HPDE6-E6E7 (cell line): ENCODE measurements around the gene SLC37A1.
A peak's percentile ranks its signal among the peaks of the same experiment; 100 is the strongest.

Source experiments
- DNase-seq: peaks from one replicate; pipeline ENCODE4 v3.0.0; 2011; ENCODE audit warnings: missing footprints; ENCODE audit errors: extremely low spot score

Gene SLC37A1

DNA sequence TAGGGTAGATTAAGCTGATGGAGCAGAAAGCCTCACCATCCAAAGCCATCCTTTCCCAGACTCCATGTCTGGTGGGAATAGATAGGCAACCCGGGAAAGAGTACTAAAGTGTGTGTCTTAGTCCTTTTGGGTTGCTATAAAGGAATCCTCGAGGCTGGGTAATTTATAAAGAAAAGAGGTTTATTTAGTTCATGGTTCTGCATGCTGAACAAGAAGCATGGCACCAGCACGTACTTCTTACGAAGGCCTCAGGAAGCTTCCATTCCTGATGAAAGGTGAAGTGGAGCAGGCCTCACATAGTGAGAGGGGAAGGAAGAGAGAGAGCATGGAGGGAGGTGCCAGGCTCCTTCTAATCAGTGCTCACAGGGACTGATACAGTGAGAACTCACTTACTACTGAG is 6.2 kb upstream of the SLC37A1 start:
- no peak for DNase-seq

DNA sequence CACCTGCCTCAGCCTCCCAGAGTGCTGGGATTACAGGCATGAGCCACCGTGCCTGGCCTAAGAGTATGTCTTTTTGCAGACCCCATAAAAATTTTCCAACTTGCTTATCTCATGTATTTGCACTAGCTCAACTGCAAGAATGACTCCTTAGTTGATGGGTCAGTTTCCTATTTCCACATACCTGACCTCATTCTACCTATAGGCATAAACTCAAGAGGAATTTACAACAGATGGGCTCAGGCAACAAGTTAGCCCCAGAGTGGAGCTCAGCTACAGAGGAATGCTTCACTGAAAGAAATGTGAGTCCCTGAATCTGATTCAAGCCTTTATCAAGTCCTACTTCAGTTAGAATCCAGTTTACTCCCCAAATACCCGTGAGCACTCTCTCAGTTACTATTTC is 5.3 kb upstream of the SLC37A1 start:
- DNase-seq = no peak

DNA sequence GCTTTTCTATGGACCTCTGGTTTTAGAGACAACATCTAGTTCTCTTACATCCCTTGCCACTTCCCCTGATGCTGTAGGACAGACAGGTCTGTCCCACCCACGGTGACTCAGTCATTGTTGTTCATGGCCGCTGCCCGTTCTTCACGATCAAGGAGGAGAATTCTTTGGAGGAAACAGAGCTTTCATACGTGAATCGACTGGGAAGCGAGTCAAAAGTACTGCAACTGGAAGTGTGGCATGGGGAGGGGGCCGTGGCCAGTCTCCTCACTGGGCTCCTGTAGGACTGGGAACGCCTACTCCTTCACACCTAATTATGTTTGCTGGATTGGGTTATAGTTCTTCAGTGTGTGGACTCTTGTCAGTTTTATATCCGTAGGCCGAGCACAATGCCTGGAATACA is 4.4 kb upstream of the SLC37A1 start:
- no peak for DNase-seq

DNA sequence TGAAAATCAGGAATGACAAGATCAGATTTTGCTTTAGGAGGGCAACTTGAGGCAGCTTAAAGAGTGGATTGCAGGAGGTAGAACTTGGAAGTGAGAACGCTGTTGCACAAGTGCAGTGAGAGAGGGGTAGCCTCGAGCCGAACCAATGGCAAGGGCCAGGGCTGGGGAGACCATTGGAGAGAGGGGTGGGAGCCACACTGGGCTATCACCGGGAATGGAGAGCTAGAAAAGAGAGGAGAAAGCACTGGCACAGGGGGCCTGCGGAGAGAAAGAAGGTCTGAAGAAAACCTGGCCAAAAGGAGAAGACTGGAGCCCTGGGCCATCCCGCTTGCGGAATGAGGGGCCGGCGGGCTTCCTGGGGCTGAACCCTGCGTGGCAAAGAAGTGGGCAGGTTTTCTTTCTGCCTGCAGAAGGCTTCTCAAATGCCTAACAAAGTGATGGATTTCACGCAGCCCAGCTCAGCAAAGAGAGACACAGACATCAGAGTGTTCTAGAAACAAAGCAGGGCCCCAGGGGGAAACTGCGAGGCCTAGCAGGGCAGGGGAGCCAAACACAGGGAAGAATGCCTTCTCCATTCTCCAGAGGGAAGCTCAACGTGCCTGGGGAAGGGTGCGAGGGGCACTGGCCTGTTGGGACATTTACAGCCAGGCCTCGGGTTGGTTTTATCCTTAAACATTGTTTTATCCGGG is 1.2 kb upstream of the SLC37A1 start:
- no peak for DNase-seq

DNA sequence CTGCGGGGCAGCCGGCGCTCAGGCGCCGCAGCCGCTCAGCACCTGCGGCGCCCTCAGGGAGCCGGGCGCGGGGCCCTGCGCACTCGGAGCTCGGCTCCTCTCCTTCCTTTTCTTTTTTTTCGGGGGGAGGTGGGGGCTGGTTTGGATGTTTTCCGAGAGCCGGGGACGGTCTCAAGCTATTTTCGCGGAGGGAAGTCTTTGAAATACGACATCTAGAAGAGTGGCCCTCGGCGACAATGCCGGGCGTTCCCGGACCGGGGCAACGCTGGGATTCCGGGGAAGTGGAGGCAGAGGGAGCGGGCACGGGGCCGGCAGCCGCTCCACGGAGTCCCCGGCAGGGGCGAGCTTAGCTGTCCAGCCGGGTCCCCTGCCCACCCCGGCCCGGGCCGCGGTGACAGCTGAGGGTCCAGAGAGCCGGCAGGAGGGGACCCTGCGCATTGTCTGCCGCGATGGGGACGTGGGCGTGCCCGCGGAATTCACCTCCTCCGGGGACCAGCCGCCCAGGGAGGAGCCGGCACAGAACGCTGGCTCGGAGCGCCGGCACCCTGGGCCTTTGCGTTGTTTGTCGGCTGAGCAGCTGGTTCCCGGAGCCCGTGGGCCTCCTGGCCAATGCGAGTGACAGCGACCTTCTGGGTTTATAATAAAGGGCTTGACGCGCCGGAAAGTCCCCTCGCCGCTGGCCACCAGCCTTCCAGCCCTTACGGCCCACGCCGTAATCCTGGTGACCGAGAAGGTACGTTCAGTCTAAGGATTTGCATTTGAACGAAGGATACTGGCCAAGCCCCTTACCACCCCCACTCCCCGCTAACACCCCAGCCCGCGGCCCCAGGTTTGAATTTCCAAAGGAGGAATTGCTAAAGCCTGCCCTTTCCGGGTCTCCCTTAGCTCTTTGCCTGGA is 582 bp downstream of the SLC37A1 start:
- no peak for DNase-seq

DNA sequence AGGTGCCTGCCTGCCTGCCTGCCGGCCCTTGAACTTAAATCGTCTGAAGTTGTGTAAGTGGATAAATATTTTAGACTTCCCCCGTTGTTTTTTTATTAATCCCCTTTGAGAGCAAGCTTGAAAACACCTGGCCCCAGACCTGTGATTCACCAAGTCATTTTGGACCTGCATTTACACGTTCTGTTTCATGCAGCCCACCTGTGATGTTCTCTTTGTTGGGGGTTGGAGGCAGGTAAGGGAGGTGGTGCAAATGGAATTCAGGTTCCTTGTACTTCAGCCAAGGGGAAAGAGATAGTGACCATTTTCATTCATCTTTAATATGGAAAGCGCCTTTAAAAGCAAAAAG is 1.2 kb downstream of the SLC37A1 start:
- no peak for DNase-seq

DNA sequence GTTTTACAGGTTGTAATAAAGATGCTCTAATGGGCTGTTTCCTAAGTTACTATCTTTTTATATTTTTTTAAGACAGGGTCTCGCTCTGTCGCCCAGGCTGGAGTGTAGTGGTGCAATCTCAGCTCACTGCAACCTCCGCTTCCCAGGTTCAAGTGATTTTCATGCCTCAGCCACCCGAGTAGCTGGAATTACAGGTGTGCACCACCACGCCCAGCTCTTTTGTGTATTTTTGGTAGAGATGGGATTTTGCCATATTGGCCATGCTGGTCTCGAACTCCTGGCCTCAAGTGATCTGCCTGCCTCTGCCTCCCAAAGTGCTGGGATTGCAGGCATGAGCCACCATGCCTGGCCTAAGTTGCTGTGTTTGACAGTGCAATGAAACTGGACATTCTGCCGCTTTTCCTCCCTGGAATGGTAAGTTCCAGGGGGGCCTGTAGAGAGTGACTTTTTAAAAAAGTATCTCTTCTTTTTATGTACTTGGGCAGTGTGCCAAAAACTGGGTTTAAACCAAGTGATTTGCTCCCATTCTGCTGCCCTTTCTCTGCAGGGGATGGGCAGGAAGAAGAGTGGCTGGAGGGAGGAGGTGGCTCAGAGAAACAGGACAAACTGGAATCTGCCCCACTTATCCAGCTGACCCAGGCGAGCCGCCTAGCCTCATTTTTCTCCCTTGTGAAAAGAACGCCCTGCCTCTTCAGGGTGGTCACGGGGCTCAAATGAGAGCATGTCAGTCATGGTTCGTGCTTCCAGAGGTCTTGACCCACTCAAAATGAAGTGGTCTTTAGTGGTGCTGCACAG is 2.3 kb downstream of the SLC37A1 start:
- peak; percentile 88 for DNase-seq

DNA sequence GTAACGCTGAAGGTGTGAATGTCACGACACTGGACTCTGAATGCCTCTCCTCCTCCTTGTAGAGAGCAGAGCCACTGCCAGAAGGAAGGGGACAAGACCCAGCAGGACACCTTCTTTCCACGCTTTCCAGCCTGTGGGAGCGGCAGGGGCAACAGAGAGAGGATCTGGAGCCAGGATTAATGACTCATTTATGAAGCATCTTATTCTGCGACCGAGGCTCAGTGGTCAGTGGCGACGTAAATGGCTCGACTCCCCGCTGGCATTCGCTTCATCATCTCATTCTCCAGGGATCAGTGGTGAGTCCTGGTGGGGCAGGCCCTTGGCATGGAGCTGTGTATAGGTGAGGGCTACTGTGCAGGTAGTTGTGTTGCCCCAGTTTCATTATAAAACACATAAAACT is 4.6 kb downstream of the SLC37A1 start:
- DNase-seq = no peak

DNA sequence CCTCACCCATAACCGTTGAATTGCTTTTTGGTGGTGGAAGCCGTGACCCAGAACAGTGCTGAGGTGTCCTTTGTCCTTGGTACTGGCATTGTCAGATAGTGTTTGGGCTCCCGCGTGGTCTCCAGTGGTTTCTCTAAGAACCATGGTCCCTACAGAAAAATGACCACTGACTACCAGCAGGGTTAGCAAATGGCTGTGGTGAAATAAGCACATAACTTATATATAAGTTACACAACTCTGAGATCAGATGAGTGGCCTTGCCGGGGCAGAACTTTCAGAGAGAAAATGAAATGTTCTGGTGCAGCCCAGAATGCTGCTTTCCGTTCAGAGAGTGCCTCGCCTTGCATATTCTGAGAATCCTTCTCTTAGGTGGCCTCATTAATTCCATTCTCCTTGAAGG is 5.0 kb downstream of the SLC37A1 start:
- no peak for DNase-seq

DNA sequence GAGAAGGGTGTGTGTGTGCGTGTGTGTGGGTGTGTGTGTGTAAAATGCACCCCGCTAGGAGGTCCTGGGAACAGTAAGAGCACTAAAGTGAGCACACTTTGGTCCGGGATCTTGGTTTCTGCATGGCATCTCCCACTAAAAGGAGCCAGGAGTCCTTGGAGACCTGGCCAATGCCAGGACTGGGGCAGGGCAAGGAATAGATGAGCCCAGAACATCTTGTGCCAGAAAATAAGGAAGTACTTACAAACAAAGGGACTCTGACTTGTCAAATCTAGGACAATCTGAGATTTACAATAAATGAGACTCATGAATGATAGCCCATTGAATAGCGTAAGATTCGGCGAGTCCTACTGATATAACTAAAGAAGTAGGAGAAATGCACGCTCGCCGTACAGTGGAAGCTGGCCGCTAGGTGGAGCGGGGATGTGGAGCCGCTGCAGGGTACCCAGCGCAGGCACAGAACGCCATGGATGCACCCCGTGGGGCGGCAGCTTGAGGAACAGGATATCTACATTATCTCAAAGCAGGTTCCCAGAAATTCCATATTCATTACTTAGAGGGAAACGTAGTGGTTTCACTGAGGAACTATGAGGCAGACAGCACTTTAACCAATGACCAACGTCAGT is 7.1 kb downstream of the SLC37A1 start:
- DNase-seq = no peak

DNA sequence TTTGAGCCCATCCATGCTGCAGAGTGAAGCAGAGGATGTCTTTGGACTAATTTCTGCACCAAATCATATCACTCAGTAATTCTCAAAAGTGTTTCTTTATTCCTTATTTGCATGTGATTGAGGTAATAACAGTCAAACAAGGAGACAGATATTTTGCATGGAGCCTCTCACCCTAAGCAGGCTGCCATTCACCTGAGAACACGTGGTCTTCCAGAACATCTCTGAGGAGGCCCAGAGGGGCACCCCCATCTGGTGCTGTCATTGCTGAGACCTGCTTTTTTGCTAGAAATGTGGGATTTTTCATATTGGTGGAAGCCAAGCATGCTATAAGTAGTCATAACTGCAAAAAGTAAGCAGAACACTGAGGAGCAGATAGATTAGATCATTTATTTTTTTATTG is 7.7 kb downstream of the SLC37A1 start:
- DNase-seq = no peak

DNA sequence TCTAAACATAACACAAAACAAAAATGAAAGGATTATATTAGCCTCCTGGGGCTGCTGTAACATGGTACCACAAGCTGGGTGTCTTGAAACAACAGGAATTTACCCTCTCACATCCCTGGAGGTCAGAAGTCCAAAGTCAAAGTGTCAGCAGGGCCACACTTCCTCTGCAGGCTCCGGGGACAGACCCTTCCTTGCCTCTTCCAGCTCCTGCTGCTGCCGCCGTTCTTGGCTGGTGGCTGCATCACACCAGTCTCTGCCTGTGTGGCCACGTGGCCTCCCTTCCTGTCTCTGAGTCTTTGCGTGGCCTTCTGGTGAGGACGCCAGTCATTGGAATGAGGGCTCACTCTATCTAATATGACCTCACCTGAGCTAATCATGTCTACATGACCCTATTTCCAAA is 8.2 kb downstream of the SLC37A1 start:
- no peak for DNase-seq

DNA sequence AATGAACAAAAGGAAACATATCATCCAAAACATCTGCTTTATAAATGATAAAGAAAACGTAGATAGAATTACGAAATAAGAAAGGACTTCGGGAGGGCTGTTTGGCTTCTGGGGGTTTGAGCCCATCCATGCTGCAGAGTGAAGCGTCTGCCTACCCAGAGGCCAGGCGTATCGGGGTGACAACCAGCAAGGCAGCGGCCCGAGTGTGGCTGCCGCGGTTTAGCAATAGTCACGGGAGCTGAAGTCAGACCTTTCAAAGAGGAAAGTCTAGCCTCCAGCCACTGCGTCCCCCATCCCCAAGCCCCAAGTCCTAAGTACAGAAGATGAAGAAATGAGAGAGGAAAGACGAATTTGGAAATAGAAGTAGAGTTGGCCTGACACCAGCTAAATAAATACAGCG is 8.6 kb downstream of the SLC37A1 start:
- no peak for DNase-seq

DNA sequence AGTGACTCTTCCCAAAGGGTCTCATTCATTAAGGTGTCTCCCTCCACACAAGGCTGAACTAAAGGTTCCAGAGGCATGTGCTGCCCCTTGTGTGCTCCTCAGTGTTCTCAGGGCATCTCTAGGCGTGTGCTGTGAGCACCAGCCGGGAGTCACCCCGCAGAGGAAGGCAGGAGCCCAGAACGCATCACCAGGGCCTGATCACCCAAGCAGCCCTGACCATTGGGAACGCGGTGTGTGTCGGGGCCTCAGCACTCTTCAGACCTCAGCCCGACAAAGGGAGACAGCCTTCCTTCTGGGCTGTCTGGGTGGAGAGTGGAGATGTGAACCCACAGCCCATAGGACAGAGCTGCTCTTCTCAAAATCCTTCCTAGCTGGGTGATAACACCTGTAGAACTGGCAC is 9.1 kb downstream of the SLC37A1 start:
- no peak for DNase-seq

DNA sequence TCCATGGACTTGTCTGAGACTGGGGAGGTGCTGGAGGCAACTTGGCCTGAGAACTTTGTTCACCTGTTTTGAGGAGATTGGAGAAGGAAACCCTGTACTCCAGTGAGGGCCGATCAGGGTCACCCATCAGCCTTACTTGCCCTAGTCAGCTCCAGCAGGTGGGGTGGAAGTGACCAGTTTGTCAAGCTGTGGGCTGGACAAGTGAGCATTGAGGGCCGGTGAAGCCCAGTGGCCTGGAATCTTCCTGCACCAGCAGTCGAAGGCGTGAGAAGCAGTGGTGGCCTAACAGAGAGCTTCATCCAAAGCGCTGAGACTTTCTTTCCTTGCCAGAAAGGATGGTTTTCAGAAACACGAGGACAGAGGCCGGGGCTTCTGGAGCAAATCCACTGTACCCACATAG is 9.6 kb downstream of the SLC37A1 start:
- no peak for DNase-seq

DNA sequence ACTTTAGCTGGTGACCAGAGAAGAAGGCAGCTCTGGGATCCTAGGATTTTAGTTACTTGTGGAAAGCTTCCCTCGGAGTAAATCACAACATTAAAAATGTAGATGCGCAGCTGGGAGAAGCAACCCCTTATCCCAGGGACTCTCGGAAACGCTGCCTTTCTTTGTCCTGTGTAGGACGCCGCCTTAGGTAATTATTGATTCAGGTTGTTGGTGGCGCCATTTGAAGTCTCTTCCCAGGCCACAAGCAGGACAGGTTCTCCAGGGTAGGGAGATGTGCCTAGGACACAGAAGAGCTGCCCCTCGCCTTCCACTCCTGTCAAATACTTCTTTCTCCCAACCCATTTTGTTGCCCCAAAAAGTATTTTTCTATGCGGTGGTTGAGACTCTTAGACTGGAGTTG is 10.3 kb downstream of the SLC37A1 start:
- no peak for DNase-seq

DNA sequence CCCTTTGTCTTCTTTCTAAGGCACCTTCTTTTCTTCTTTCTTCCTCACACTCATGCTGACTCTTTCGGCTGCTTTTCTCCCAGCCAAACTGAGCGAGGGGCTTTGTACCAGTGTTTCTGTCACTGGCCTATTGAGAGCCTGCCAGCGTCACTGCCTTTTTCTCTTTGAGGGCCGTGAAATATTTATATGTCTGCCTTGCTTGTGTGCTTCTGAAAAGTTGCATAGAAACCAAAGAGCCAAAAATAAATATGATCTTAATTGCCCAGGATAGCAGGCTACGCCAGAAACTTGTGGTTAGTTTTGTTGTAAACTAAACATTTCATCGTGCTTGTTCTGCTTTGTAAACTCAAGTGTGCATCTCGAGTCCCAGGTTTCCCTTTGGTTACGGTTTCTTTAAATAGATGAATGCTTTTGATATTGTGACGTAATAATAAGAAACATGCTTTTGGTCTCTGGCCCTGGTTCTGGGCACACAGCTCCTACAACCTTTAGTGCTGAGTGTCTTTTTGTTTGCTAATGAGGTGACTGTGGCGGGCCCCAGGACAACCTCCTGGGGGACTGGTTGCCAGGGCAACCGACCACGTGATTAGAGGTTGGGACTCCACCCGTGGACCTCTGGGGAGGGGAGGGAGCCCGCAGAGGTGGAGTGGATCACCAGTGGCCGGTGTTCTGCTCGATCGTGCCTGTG is 10.8 kb downstream of the SLC37A1 start:
- DNase-seq = no peak

DNA sequence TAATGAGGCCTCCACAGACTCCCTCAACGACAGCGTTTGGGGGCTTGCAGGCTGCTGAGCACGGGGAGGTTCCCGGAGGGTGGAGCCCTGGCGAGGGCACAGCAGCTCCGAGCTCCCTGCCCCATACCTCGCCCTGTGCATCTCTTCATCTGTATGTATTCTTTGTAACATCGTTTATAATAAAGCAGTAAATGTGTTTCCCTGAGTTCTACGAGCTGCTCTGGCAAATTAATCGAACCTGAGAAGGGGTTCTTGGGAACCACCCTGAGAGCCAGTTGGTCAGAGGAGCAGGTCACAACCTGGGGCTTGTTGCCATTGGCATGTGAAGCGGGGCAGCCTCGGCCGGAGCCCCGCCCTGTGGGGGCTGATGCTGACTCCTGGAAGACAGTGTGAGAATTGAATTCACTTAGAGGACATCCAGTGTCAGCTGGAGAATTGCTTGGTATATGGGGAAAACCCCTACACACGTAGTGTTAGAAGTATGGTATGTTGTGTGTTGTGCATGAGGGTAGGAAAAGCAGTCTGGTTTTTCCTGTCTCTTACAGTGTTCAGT is 11.5 kb downstream of the SLC37A1 start:
- no peak for DNase-seq

DNA sequence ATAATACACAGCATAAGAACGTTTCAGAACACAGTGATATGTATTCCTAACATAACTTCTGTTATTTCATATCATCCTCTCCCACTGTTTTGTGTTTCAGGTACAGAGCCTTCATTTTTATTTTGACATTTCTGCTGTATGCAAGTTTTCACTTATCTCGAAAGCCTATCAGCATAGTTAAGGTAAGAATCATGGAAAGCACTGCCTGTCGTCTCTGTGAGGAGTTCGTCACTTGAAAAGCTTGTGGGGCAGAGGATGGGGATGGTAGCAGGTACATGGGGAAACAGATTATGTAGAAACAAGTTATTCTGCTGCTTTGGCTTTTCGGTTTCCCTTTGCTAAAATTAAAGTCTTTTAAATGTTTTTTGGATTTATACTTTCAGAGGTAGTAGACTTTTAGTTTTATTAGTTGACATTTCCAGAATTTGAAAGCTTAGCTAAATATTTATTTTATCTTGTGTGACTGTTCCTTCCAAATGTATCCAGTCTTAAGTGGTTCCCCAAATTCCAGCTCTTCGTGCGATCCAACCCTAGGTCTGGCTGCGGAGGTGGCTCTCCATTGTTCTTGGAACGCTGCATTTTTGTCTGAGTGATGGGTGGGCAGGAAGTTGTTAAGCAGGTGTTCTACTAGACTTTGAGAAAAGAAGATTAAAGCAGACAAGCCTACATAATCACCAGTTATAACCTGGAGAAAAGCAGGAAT is 12.2 kb downstream of the SLC37A1 start:
- no peak for DNase-seq

DNA sequence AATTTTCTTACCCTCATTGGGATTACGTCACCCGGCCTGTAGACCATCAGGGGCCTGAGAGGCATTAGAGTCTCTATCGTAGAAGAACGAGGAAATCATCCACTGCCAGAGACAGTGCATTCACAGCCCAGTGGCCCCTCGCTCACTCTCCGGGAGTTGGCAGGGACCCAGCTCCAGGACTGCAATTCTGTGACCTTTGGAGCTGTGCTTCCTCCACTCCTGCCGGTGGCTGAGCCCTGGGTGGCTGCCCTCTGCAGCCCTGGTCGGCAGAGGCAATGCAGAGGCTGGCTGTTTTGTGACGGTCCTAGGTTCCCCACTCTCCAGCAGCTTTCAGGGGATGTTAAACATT is 12.7 kb downstream of the SLC37A1 start:
- DNase-seq = no peak

DNA sequence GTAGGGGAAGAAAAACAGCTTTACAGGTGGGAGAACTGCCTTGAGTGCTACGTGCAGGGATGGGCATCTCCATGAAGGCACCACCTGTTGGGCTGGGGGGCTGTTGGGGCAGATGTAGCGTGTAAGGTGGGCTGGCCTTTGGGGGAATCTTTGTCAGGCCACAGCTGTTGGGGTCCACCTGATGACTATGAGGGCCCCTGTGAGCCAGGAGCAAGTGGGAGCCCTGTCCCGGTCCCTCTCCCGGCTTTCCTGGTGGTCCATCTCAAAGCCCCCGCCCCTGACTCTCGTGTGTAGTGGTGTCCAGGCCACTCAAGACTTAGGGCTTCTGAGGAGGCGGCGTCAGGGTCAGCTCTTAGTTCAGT is 13.5 kb downstream of the SLC37A1 start:
- no peak for DNase-seq
